ENCODE results near the gene PRPF19. TPM values are rescaled to one million over a fixed set of nuclear protein-coding genes. Genes with fewer than 3 reads are reported as not detected.

The PRPF19 gene
- total RNA-seq, 2 experiments from 2014 or later, result 120 to 153 TPM

- Histone ChIP-seq H3K9me2 (ENCODE audit: insufficient read depth, low read length) (no peaks in the 10 kb centered on the region), H2AFZ (ENCODE audit: low read length) (no peak overlapping the region), H3K4me2 (ENCODE audit: low read length) (no peak overlapping the region), H3K36me3 (ENCODE audit: insufficient read depth, low read length) (peaks cover 99% of the 10 kb centered on the region), H3K79me2 (ENCODE audit: insufficient read depth, low read depth, low read length) (peaks cover 31% of the 10 kb centered on the region), H3K4me1 (ENCODE audit: insufficient read depth, low read length, poor library complexity, severe bottlenecking) (peaks cover 15% of the 10 kb centered on the region), H3K27ac (ENCODE audit: low read depth, low read length, poor library complexity, severe bottlenecking) (no peak overlapping the region), H3K4me3 (ENCODE audit: low read depth, low read length, poor library complexity, severe bottlenecking) (no peak overlapping the region), H4K20me1 (ENCODE audit: insufficient read depth, low read length) (peaks cover 28% of the 10 kb centered on the region), H3K9me3 (ENCODE audit: low read length) (no peaks in the 10 kb centered on the region)
- TF ChIP-seq, protein P1, sequence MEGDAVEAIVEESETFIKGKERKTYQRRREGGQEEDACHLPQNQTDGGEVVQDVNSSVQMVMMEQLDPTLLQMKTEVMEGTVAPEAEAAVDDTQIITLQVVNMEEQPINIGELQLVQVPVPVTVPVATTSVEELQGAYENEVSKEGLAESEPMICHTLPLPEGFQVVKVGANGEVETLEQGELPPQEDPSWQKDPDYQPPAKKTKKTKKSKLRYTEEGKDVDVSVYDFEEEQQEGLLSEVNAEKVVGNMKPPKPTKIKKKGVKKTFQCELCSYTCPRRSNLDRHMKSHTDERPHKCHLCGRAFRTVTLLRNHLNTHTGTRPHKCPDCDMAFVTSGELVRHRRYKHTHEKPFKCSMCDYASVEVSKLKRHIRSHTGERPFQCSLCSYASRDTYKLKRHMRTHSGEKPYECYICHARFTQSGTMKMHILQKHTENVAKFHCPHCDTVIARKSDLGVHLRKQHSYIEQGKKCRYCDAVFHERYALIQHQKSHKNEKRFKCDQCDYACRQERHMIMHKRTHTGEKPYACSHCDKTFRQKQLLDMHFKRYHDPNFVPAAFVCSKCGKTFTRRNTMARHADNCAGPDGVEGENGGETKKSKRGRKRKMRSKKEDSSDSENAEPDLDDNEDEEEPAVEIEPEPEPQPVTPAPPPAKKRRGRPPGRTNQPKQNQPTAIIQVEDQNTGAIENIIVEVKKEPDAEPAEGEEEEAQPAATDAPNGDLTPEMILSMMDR (conservative IDR thresholded peaks at IDR 0.05; ENCODE audit: low read length), result no peak
- no peak for TF ChIP-seq EZH2phosphoT487 (IDR thresholded peaks at IDR 0.05; ENCODE audit: borderline replicate concordance, low read depth, low read length)
- BruUV-seq (replicated peaks), result no TSS peak
- intact Hi-C loops (cut with micrococcal nuclease; ENCODE audit: unreplicated experiment), result no loop called here
- no peak for DNase-seq (ENCODE audit: low spot score)
- POLR2A ChIA-PET, result interaction anchor here (1.8 kb wide), 1 partner anchor 14 kb away, joined by 8 read pairs; the partner anchor contains the start of gene TMEM109
- CTCF ChIA-PET (ENCODE audit: unreplicated experiment), result interaction anchor here (1.3 kb wide), 1 partner anchor 13 kb away, joined by 8 read pairs; no protein-coding TSS in a partner anchor
These were observed 5.5 kb downstream of the PRPF19 start for GRCh38 chr11:60900673-60901404.

GRCh38 chr11:60899977-60900376 is 6.4 kb downstream of the PRPF19 start:
- intact Hi-C loops (cut with micrococcal nuclease; ENCODE audit: unreplicated experiment), result loop anchor here (1.0 to 10.0 kb wide), 2 partner anchors 55 to 69 kb away; partner anchors contain the start of gene SLC15A3
- TF ChIP-seq, protein P1 (conservative IDR thresholded peaks at IDR 0.05; ENCODE audit: low read length), result no peak
- TF ChIP-seq EZH2phosphoT487 (IDR thresholded peaks at IDR 0.05; ENCODE audit: borderline replicate concordance, low read depth, low read length), result no peak
- Histone ChIP-seq H4K20me1 (ENCODE audit: insufficient read depth, low read length) (peaks cover 19% of the 10 kb centered on the region), H3K9me3 (ENCODE audit: low read length) (no peaks in the 10 kb centered on the region), H3K4me3 (ENCODE audit: low read depth, low read length, poor library complexity, severe bottlenecking) (no peak overlapping the region), H3K79me2 (ENCODE audit: insufficient read depth, low read depth, low read length) (peaks cover 22% of the 10 kb centered on the region), H3K4me2 (ENCODE audit: low read length) (no peak overlapping the region), H3K4me1 (ENCODE audit: insufficient read depth, low read length, poor library complexity, severe bottlenecking) (peaks cover 9% of the 10 kb centered on the region), H3K9me2 (ENCODE audit: insufficient read depth, low read length) (no peaks in the 10 kb centered on the region), H3K36me3 (ENCODE audit: insufficient read depth, low read length) (peaks cover 99% of the 10 kb centered on the region), H3K27ac (ENCODE audit: low read depth, low read length, poor library complexity, severe bottlenecking) (no peak overlapping the region), H2AFZ (ENCODE audit: low read length) (no peak overlapping the region)
- POLR2A ChIA-PET, result no interaction called here
- CTCF ChIA-PET (ENCODE audit: unreplicated experiment), result interaction anchor here (0.5 to 2.0 kb wide), 6 partner anchors 12 to 218 kb away, joined by 3 to 12 read pairs (median 4); partner anchors contain the start of gene TMEM109
- BruUV-seq (replicated peaks), result no TSS peak
- no peak for DNase-seq (ENCODE audit: low spot score)

All from OCI-LY7 (cell line).